Panc1 (cell line): ENCODE data around the gene GREB1.

ENCODE experiments used
- POLR2AphosphoS5 ChIP-seq: IDR thresholded peaks from 2 replicates; pipeline ENCODE4 v1.6.1; 2012; ENCODE audit warnings: mild to moderate bottlenecking, low read depth, low read length, moderate library complexity
- TF ChIP-seq, protein P1 (sequence below), 2 experiments: IDR thresholded peaks; 2 replicates each; pipeline ENCODE4 v1.6.1; 2011 to 2012; ENCODE audit warnings: low read depth in 2 of 2, control low read depth in 1 of 2, low read length in 1 of 2, mild to moderate bottlenecking in 1 of 2, moderate library complexity in 1 of 2; ENCODE audit not compliant: insufficient read depth in 1 of 2
- TF ChIP-seq, protein P2 (sequence below): fragments of 450-650 bp; IDR thresholded peaks from 2 replicates; pipeline ENCODE4 v1.5.1; 2017; ENCODE audit warnings: mild to moderate bottlenecking

DNA sequence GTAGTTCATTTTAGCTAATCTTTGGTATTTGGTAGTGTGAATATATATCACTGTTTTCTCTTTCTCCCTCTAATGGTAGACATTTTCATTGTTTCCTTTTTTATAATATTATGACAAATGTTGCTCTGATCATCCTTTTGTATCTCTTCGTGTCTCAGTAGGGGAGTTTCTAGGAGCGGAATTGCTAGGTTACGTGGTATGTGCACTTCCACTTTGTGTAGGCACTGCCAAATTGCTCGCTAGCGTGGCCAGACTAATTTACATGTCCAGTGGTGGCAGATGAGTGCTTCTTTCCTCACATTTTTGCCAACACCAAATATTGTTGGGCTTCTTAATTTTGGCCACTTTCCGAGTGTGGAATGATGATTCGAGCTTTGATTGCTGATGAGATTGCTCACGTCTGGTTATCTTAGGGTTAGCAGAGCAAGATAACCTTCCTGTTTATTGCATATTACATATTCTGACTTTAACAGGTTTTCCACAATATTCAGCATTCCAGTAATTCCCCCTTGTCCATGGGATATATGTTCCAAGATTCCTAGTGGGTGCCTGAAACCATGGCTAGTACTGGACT is 30.4 kb upstream of the GREB1 start:
- TF ChIP-seq, protein P1, sequence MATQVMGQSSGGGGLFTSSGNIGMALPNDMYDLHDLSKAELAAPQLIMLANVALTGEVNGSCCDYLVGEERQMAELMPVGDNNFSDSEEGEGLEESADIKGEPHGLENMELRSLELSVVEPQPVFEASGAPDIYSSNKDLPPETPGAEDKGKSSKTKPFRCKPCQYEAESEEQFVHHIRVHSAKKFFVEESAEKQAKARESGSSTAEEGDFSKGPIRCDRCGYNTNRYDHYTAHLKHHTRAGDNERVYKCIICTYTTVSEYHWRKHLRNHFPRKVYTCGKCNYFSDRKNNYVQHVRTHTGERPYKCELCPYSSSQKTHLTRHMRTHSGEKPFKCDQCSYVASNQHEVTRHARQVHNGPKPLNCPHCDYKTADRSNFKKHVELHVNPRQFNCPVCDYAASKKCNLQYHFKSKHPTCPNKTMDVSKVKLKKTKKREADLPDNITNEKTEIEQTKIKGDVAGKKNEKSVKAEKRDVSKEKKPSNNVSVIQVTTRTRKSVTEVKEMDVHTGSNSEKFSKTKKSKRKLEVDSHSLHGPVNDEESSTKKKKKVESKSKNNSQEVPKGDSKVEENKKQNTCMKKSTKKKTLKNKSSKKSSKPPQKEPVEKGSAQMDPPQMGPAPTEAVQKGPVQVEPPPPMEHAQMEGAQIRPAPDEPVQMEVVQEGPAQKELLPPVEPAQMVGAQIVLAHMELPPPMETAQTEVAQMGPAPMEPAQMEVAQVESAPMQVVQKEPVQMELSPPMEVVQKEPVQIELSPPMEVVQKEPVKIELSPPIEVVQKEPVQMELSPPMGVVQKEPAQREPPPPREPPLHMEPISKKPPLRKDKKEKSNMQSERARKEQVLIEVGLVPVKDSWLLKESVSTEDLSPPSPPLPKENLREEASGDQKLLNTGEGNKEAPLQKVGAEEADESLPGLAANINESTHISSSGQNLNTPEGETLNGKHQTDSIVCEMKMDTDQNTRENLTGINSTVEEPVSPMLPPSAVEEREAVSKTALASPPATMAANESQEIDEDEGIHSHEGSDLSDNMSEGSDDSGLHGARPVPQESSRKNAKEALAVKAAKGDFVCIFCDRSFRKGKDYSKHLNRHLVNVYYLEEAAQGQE (IDR thresholded peaks at IDR 0.05; ENCODE audit: insufficient read depth in 1 of 2, low read depth in 2 of 2, low read length in 1 of 2), result no peak
- TF ChIP-seq, protein P2, sequence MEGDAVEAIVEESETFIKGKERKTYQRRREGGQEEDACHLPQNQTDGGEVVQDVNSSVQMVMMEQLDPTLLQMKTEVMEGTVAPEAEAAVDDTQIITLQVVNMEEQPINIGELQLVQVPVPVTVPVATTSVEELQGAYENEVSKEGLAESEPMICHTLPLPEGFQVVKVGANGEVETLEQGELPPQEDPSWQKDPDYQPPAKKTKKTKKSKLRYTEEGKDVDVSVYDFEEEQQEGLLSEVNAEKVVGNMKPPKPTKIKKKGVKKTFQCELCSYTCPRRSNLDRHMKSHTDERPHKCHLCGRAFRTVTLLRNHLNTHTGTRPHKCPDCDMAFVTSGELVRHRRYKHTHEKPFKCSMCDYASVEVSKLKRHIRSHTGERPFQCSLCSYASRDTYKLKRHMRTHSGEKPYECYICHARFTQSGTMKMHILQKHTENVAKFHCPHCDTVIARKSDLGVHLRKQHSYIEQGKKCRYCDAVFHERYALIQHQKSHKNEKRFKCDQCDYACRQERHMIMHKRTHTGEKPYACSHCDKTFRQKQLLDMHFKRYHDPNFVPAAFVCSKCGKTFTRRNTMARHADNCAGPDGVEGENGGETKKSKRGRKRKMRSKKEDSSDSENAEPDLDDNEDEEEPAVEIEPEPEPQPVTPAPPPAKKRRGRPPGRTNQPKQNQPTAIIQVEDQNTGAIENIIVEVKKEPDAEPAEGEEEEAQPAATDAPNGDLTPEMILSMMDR, result no peak
- TF ChIP-seq POLR2AphosphoS5, result no peak
